Limb (tissue), 2 donors: ENCODE data around the gene BCAS1.

Source experiments
- DNase-seq, 2 donors: peaks; one replicate each; pipeline ENCODE4 v3.0.0-alpha.2; 2016; ENCODE audit errors: extremely low spot score in 2 of 2

Gene BCAS1

GRCh38 chr20:53930651-53931504, 139.5 kb downstream of the BCAS1 start:
- no peak for DNase-seq

- DNase-seq, result no peak
Measured at GRCh38 chr20:53929974-53930650, 140.3 kb downstream of the BCAS1 start.

- DNase-seq, result no peak
Measured at GRCh38 chr20:53929399-53929798, 141.0 kb downstream of the BCAS1 start.

GRCh38 chr20:53927990-53928389, 142.4 kb downstream of the BCAS1 start:
- no peak for DNase-seq

GRCh38 chr20:53926428-53927028, 143.9 kb downstream of the BCAS1 start:
- no peak for DNase-seq

- DNase-seq, result no peak
Measured at GRCh38 chr20:53925651-53926401, 144.6 kb downstream of the BCAS1 start.

GRCh38 chr20:53923566-53924369, 146.6 kb downstream of the BCAS1 start:
- DNase-seq, result no peak

- no peak for DNase-seq
Measured at GRCh38 chr20:53922901-53923314, 147.5 kb downstream of the BCAS1 start.

GRCh38 chr20:53921443-53921973, 148.9 kb downstream of the BCAS1 start:
- DNase-seq, result no peak

GRCh38 chr20:53920647-53921245, 149.6 kb downstream of the BCAS1 start:
- DNase-seq, result no peak

- no peak for DNase-seq
Measured at GRCh38 chr20:53919886-53920285, 150.5 kb downstream of the BCAS1 start.

GRCh38 chr20:53918949-53919361, 151.4 kb downstream of the BCAS1 start:
- DNase-seq, result peak in 1 of 2 donors; percentile 70

- no peak for DNase-seq
Measured at GRCh38 chr20:53918020-53918311, 152.4 kb downstream of the BCAS1 start.

- DNase-seq, result no peak
Measured at GRCh38 chr20:53917145-53918019, 153.0 kb downstream of the BCAS1 start.

- no peak for DNase-seq
Measured at GRCh38 chr20:53916173-53916512, 154.3 kb downstream of the BCAS1 start.

- DNase-seq, result peak; percentile 89 to 95
Measured at GRCh38 chr20:53915446-53916172, 154.8 kb downstream of the BCAS1 start.

- no peak for DNase-seq
Measured at GRCh38 chr20:53914781-53915445, 155.5 kb downstream of the BCAS1 start.

GRCh38 chr20:53914091-53914780, 156.2 kb downstream of the BCAS1 start:
- DNase-seq, result no peak
